ENCODE measurements around the gene FGG. TPM values are rescaled to one million over a fixed set of nuclear protein-coding genes. Genes with fewer than 3 reads are reported as not detected.

Gene FGG
- total and polyA plus RNA-seq, 2 of the 8 experiments (the other 6 are each of a cell fraction or from before 2014, with no cell fraction given), result not detected

GRCh38 chr4:154618708-154619315 lies 6.4 kb upstream of the FGG start (continued):
- TF ChIP-seq TAF7 (optimal IDR thresholded peaks at IDR 0.05; ENCODE audit: borderline replicate concordance, low read depth, low read length) (no peak), RAD21 (IDR thresholded peaks at IDR 0.05 in 1 of 2, conservative IDR thresholded peaks at IDR 0.05 in 1 of 2; ENCODE audit: low read depth in 2 of 2, low read length in 2 of 2) (peak; percentile 79 to 82), TBP (IDR thresholded peaks at IDR 0.05; ENCODE audit: low read depth, low read length) (no peak), GABPA (IDR thresholded peaks at IDR 0.05; ENCODE audit: borderline replicate concordance, insufficient read depth, low read length) (no peak), CTCF (IDR thresholded peaks at IDR 0.05; ENCODE audit: control extremely low read depth in 1 of 3, insufficient read depth in 1 of 3, low read depth in 1 of 3, low read length in 3 of 3) (peak; percentile 25 to 77 (median 72)), CBX5 (IDR thresholded peaks at IDR 0.05; ENCODE audit: low read depth, low read length) (no peak), SIRT6 (IDR thresholded peaks at IDR 0.05; ENCODE audit: low read length) (no peak)

Measured in H1 (cell line).